CD4-positive, alpha-beta T cell treated with Interleukin-17A for 1 hour (primary cell): Measurements from ENCODE around the gene OPN5.
"Not testable (repeated sequence)": the region's sequence is repeated elsewhere in the genome, so short reads cannot be mapped to it uniquely, and the experiment has no call there.

ENCODE experiments used
- DNase-seq: peaks from one replicate; pipeline ENCODE4 v3.0.0-alpha.2; 2020

The OPN5 gene, protein sequence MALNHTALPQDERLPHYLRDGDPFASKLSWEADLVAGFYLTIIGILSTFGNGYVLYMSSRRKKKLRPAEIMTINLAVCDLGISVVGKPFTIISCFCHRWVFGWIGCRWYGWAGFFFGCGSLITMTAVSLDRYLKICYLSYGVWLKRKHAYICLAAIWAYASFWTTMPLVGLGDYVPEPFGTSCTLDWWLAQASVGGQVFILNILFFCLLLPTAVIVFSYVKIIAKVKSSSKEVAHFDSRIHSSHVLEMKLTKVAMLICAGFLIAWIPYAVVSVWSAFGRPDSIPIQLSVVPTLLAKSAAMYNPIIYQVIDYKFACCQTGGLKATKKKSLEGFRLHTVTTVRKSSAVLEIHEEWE

DNA sequence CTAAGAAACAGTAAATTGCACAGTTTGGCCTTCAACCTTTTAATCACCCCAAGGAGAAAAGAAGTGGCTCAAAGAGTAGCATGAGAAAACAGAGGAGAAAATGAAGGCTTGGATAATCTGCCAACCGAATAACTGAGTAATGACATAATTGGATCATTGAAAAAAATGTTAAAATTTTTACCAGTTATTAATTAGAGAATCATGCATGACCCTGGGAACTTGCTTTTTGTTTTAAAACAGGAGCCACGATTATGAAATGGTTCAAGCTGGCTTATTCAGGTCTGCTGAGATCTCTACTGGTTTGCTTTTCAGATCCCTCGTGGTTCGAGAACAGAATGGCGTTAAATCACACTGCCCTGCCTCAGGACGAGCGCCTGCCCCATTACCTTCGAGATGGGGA, at the start of gene OPN5:
Gene OPN5, plus strand, starts transcription at position 301 of the 400 bp plus-strand sequence. Its CDS starts 35 bp downstream, at position 336.
- DNase-seq, result no peak

DNA sequence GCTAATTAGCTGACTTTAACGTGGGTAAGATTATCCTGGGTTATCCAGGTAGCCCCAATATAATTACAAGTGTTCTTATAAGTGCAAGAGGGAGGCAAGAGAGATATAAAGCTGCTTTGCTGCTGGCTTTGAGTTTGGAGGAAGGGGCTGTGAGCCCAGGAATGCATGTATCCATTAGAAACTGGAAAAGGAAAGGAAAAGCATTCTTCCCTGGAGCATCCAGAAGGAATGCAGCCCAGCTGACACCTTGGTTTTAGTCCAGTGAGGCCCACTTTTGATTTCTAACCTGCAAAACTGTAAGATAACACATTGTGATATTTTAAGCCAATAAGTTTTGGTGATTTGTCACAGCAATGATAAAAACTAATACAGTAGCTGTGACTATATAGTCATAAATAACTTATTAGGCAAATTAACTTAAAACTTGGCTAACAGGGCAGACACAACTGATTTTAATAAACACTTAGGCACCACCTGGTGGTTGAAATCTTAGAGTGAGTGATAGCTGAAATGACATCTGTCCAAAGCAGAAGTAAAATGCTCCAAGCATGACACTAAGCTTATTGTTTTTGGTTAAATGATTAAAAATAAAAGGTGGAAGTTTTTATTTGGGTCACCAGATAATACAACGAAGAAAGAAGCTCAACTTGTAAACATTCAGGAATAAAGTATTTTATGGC, 47.8 kb upstream of the OPN5 start:
- peak; percentile 27 for DNase-seq

DNA sequence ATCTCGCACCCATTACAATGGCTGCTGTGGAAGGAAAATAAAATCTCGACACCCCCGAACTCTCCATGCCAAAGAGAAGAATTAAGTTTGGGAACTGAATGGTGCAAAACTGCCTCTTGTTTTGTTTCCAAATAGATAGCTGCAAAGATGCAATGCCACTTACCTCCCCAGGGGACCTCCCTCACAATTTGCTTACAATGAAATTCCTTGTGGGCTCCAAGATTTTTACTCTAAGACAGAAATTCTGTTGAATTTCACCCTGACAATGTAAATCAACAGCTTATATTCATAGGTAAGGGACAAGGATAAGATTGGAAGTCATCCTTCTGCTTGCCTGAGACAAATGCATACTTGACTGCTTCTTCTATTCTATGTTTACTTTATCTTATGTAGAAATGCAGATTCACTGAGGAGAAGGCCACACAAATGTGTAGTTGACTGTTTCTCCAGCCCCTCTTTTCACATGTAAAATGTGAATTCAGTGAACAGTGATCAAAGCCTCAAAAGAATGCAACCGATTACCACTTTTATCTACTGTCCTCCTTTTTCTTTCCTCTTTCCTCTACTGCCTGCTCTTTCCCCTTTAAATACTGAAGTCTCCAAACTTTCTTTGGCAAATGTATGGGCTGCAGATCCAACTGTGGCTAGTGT, 46.9 kb upstream of the OPN5 start:
- DNase-seq, result no peak

DNA sequence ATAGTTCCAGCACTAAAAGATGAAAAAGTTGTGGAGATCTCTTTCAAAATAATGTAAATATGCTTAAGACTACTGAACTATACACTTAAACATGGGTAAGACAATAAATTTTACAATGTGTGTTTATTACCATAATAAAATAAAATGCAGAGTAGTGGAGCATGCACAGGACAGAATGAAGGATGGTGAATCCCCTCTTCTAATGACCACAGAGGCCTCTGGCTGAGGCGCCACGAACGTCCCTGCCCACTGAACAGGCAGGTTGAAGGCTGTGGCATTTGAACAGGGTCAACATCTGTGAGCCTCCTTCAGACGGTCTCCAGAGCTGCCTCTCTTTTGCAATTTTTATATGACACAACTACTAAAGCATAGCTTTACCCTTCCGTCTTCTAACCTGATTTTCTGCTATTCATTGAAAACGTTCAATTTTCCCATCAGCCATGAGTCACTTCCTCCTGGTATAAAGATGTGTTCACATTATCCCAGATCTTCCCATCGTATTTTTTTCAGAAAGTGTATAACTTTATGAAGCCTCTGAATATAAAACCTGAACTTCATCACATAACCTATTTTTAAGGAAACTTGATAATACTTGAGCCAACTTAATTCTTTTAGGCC, 45.6 kb upstream of the OPN5 start:
- no peak for DNase-seq

DNA sequence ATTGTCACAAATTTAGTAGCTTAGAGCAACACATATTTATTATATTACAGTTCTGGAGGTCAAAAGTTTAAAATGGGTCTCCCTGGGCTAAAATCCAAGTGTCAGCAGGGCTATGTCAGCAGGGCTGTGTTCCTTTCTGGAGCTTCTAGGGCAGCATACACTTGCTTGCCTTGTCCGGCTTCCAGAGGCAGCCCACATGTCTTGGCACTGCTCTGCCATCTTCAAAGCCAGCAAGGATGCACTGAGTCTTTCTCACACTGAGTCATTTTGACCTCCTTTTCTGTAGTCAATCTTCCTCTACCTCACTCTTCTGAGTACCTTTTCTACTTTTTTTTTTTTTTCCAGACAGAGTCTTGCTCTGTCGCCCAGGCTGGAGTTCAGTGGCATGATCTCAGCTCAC, 44.4 kb upstream of the OPN5 start:
- DNase-seq, result no peak

DNA sequence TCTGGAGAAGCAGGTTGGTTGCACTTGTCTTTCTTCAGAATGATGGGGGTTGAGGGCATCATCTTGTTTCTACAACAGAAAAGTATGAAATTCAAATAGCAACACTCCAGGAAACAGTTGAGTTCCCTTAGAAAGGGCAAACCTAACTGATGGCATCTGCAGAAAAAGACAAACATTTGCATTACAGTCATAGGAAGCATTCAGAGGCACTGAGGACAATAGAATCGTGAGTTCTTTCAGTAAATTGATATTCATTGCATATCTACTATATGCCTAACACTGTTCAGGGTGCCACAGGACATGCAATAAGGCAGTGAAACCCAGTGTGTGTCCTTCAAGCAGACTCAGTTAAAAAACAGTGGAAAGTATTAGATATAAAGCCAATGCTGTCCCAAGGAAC, 41.1 kb upstream of the OPN5 start:
- no peak for DNase-seq

DNA sequence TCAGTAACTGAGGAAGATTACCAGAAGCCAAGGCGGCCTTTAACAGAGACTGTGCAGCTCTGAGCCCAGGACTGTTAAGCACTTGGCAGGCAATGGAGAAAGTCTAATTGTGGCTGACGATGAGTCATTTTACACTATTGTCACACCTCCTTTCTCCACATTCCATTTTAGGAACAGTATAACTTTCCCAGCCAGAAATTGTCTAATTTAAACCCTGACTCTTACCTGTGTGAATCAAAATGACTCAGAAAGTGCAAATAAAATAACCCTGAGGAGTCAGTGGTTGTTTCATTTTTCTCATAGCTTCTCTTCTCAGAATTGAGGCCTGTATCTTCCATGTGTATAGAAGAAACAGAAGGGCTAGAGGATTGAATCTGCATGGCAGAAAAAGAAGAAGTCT, 40.0 kb upstream of the OPN5 start:
- no peak for DNase-seq

DNA sequence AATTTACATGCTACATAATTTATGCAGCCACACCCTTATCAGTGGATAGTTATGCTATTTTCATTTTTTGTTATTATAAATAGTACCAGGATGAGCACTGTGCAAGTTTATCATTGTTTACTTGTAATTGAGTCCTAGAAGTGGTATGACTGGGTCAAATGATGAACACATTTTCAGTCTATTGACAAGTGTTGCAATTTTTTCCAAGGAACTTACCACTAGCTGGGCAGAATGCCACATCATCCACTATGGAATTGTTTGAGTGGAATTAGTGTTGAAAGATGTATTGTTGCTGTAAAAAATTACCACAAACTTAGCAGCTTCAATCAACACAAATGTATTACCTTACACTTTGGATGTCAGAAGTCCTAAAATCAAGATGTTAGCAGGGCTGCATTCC, 38.1 kb upstream of the OPN5 start:
- no peak for DNase-seq

DNA sequence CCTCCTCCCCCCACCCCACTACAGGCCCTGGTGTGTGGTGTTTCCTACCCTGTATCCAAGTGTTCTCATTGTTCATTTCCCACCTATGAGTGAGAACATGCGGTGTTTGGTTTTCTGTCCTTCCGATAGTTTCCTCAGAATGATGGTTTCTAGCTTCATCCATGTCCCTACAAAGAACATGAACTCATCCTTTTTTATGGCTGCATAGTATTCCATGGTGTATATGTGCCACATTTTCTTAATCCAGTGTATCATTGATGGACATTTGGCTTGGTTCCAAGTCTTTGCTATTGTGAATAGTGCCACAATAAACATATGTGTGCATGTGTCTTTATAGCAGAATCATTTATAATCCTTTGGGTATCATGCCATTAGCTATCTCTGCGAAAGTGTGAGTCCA, 36.6 kb upstream of the OPN5 start:
- DNase-seq, result not testable (repeated sequence)

DNA sequence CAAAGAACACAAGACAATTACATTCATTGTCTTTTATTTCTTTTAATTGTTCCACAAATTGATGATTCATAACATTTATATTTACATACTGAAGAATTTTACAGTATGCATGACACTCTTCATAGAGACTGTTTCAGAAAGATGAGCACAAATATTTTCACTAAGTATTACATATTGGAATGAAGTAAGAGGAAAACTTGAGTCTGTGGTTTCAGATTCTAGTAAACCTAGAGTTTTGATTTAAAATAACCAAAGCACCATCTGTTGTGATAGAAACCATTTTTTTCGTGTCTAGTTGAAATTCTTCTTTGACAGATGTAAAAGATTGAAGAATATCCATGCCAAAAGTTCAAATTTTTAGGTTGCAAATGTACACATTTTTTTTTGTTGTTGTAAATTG, 32.1 kb upstream of the OPN5 start:
- DNase-seq, result no peak

DNA sequence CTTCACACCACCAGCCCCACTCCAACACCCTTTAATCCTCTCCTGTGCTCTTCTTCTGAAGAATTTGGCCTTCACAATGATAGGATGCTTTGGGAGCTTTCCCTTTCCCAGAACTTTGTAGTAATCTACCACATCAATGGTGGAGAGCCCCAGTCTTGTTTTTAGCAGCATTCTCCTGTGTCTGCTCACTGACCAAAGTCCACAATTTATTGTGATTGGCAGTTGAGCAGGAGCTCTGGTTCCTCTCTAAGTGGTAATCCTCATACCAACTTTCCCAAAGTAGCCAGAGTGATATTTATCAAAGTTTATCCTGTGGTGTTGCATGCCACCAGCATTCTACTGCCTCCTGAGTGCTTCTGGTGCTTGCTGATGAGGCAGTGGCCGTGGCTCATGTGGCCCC, 29.0 kb upstream of the OPN5 start:
- DNase-seq, result no peak

DNA sequence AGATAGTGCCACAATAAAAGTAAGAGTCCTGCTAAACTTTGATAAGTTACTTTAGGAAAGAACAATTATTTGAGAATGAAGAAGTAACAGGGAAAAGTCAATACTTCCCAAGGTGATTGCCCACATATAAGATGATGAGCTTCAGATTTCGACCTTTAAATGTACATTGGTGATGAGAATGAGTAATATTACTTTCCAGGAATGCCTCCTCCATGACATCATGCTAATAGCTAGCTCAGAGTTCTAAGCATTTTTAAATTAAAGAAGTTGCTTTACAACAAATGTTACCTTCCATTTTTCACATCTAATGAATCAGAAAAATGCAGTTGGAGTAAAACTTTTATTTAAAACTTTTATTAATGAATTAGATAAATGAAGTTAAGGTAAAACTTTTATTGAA, 22.5 kb upstream of the OPN5 start:
- DNase-seq, result no peak

DNA sequence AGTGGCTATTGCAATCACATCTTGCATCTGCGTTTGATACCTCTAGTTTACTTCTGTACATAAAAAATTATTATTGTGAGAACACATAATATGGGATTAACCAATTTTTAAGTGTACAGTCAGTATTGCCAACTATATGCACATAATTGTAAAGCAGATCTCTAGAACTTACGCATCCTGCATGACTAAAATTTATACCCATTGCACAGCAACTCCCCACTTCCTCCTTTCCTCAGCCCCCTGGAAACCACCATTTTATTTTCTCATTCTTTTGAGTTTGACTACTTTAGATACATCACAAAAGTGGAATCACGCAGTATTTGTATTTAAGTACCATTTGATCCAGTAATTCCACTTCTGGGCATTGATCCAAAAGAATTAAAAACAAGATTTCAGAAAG, 19.3 kb upstream of the OPN5 start:
- DNase-seq, result no peak

DNA sequence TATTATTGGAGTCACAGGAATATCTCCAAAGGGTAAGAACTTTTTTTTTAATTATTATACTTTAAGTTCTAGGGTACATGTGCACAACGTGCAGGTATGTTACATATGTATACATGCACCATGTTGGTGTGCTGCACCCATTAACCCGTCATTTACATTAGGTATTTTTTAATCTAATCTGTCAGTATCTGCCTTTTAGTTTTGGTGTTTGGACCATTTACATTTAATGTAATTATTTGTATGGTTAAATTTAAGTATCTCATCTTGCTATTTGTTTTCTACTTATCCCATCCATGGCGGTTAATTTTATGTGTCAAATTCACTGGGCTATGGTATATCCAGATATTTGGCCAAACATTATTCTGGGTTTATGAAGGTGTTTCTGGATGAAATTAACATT, 15.4 kb upstream of the OPN5 start:
- no peak for DNase-seq

DNA sequence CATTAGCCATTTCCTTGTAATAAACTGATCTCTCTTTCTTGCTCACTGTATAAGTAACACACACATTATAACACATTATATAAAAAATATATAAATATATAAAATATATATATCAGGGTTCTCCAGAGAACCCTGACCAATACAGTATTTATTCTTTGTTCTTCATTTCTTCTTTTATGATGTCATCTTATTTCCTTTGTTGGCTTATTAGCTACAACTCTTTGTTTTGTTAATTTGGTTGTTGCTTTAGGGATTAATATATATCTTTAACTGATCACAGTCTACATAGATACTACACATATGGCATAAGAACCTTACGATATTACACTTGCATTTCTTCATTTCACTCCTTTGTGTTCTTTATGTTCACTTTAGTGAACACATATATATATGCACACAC, 14.7 kb upstream of the OPN5 start:
- DNase-seq, result no peak

DNA sequence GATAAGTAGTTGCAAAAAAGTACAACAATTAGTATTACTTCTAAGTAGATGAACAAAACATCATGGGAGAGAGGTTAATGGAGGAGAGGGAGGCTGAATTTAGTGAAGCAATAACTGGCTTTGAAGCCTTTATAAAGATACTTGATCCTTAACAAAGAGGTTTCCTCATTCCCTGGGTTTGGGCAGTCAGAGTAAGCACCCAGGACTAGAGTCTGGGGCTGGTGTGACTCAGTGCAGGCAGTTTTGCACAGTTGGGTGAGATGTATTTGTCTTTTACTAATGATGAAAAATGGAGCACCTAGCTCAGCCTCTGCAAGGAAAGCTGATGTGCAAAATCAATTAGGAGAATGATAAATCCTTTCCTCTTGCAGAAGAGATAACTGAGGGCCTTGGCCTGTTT, 11.8 kb upstream of the OPN5 start:
- DNase-seq, result no peak

DNA sequence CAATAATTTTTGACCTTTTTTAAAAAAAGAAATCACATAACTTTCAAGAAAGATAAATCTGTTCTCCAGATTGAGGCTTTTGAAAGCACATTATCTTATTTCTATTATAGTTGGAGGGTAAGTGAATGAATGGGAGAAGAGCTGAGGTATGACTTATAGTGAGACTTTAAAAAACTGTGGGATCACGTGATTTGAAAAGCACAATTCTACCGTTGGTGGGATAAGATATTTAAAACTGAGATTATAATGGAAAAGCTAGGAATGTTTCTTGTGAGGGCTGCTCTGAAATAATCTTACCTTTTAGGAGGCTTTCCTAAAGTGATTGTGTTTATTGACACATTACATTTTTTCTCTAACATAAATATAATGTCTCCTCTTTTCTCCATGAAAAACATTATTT, 9.5 kb upstream of the OPN5 start:
- no peak for DNase-seq

DNA sequence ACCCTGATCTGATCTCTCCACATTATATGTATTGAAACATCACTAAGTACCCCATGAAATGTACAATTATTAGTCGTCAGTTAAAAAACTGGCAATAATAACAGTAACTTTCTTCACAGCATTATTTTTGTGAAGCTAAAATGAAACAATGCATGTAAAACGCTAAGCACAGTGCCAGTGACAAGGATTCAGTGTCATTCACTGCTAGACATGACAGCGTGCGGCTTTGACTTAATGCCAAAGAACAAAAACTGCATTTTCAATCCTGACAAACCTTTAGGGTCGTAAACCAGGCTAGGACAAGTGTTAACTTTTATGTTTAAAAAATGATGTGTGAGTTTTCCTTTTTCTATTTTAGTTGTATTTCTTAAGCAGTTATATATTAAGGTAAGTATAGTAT, 8.8 kb upstream of the OPN5 start:
- no peak for DNase-seq

DNA sequence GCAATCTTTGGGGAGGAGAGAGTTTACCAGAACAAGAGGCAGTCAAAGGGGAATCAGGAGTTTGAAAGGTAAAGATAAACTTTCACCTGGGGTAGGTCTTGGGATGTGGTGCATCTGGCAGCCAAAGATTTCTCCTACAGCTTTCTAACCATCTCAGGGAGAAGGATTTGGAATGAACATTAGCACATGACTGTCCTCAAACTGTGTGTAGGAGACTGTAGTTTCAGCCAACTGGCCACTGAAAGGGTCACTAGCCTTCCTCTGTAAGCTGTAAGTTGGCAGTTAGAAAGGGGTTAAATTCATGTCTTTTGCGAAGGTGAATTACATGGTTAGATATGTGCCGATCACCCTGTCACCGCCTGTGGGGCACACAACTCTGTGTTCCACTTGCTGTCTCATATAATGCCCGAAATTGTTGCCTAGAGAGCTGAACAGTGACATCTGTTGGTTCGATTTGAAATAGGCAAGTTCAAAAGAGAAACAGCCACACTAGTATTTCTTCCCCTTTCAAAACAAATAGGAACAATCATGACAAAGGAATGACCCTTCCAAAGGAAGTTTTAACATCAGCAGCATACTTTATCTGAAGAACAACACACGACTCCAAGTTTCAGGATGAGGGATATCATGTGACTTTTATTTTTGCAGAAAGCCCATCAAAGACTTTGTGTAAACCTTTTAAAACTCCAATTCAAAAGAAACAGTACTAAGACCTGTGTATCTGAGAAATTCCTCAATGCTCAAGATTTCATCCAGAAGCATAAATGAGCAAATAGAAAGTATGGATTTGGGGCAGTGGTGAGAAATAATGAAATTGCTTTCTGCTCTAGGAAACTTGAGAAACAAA, 1.1 kb upstream of the OPN5 start:
- peak; percentile 58 for DNase-seq

DNA sequence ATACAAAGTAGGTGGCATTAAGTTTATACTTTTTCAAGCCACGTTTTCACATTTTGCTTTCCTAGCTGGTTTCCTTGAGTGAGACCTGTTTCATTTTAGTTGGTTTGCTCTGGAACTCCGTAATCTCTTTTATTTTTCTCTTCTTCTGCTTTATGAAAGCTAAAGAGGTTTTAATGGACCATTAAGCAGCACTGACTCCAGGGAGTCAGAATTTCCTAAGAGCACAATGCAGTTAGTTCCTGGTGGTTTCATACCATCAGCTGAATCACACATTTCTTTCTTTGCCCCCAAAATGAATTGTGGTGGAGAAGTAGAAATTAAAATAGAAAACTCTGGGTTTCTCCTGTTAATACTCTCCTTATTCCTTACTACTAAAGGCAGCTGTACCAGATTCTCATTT, 3.4 kb downstream of the OPN5 start:
- no peak for DNase-seq

DNA sequence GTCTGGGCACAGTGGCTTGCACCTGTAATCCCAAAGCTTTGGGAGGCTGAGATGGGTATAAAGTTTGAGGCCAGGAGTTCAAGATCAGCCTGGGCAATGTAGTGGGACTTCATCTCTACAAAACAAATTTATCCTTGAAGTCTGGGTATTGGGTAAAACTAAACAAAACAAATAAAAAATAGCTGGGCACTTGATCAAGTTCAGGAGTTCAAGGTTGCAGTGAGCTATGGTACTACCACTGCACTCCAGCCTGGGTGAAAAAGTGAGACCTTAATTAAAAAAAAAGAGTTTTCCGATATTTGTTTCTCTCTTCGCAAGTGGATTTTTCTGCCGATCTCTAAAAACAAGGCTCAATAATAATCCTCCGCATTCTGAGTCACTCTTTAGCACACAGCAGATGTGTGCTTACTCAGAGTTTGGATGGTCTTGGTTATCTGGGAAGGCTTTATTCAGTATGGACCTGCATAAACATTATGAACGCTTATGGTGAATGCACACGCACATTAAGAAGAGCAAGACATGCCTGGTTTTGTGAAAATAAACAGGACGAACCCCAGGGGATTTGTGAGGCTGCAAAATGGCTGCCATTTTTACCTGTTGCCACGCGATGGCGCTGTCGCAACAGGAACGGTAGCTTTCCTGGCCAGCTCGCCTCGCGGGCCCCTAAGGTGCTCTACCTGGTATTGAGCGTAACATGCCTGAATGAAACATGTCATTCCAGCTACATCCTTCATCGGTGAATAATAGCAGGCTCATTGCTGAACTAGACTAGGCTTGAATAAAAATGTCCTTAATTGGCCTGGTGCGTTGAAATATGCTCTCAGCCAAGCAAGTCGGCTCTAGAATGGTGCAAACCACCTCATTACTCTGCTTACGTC, 6.0 kb downstream of the OPN5 start:
- DNase-seq, result peak; percentile 49

DNA sequence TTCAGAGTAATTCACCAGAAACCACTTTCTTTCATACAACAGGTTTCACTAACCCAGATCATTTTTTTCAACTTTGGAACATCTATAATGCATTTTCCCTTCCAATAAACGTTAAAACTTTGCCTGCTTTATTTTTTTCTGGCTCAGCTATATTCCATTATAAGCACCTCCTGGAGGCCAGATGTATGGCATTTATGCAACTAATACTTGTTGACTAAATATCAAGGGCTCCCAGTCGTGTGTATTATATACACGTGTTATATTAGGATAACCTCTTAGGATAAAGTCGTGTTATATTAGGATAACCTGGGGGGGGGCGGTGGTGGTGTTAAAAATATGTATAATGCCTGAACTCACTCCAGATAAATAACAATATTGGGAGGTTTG, 6.7 kb downstream of the OPN5 start:
- DNase-seq, result no peak
